OCI-LY1 (cell line): ENCODE data around the gene GLIPR1L2.

Experiments used
- EZH2 ChIP-seq: fragments of 200-600 bp; sonication (generic), shearing (Covaris generic); IDR thresholded peaks from 2 replicates; pipeline ENCODE4 v1.8.0; 2017; ENCODE audit warnings: borderline replicate concordance, mixed run types, mild to moderate bottlenecking, antibody characterized with exemption, low read length, moderate library complexity, mixed read lengths
- TF ChIP-seq, protein P1 (sequence below): fragments of 200-600 bp; sonication (generic), shearing (Covaris generic); IDR thresholded peaks from 2 replicates; pipeline ENCODE4 v1.5.1; 2017; ENCODE audit warnings: mild to moderate bottlenecking, antibody characterized with exemption, low read length, moderate library complexity, mixed read lengths

DNA sequence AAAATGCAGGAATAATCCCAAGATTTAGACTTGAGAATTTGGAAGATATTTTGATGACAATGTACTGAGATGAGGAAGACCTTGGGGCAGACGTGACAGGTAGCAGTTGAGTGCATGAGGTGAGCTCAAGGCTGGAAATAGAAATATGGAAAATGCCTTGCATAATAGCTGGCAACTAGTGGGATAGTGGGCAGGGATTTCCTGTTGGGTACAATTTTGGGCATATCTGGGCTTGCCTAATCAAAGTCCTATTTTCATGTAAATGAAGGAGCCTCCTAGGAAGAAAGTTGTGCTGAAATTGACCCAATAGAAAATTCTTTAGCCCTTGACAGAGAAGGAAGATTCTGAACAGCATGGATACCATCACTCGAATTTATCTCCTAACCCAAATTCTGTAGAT lies 83.2 kb downstream of the GLIPR1L2 start:
- TF ChIP-seq, protein P1, sequence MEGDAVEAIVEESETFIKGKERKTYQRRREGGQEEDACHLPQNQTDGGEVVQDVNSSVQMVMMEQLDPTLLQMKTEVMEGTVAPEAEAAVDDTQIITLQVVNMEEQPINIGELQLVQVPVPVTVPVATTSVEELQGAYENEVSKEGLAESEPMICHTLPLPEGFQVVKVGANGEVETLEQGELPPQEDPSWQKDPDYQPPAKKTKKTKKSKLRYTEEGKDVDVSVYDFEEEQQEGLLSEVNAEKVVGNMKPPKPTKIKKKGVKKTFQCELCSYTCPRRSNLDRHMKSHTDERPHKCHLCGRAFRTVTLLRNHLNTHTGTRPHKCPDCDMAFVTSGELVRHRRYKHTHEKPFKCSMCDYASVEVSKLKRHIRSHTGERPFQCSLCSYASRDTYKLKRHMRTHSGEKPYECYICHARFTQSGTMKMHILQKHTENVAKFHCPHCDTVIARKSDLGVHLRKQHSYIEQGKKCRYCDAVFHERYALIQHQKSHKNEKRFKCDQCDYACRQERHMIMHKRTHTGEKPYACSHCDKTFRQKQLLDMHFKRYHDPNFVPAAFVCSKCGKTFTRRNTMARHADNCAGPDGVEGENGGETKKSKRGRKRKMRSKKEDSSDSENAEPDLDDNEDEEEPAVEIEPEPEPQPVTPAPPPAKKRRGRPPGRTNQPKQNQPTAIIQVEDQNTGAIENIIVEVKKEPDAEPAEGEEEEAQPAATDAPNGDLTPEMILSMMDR: no peak
- TF ChIP-seq EZH2: no peak
